ENCODE data around the gene CTNNBL1. TPM values are rescaled to one million over a fixed set of nuclear protein-coding genes. Genes with fewer than 3 reads are reported as not detected.

Gene CTNNBL1
- total RNA-seq, 1 experiment from 2014 or later, result 55.4 TPM

- BruUV-seq (replicated peaks), result no TSS peak
- intact Hi-C loops (cut with micrococcal nuclease), result no loop called here
- Histone ChIP-seq H2AFZ (ENCODE audit: low read depth, low read length, poor library complexity, severe bottlenecking) (no peak overlapping the region), H3K27me3 (ENCODE audit: insufficient read depth, low read length) (peaks cover 5% of the 10 kb centered on the region; the same call in 1 of the 2 replicates), H3K4me3 (replicated peaks in 1 of 2; ENCODE audit: low read depth in 1 of 2, low read length in 2 of 2) (no peak overlapping the region), H3K9me2 (ENCODE audit: insufficient read depth) (no peaks in the 10 kb centered on the region), H3K27ac (ENCODE audit: low read depth, low read length) (no peak overlapping the region), H3K9me3 (ENCODE audit: control insufficient read depth in 1 of 2, insufficient read depth in 1 of 2, low read depth in 1 of 2, low read length in 2 of 2) (no peaks in the 10 kb centered on the region), H3K4me2 (ENCODE audit: low read length) (no peak overlapping the region), H4K20me1 (ENCODE audit: insufficient read depth) (no peaks in the 10 kb centered on the region), H3K4me1 (ENCODE audit: control insufficient read depth in 1 of 2, insufficient read depth in 2 of 2, low read length in 2 of 2) (peaks cover 0 to 2% of the 10 kb centered on the region in 2 experiments; a peak in 2 of 4 replicates), H3K36me3 (ENCODE audit: control insufficient read depth in 1 of 2, insufficient read depth in 2 of 2, low read length in 2 of 2) (no peaks in the 10 kb centered on the region), H3K79me2 (ENCODE audit: insufficient read depth, low read length) (no peaks in the 10 kb centered on the region), H3K9ac (ENCODE audit: low read length) (no peak overlapping the region)
- ChIA-PET RAD21 (ENCODE audit: low non-redundant PET in 1 of 2, low total read pairs in 2 of 2, uncharacterized antibody in 2 of 2, unreplicated experiment in 2 of 2) (no interaction called here), CTCF (no interaction called here), POLR2A (no interaction called here)
- peak; percentile 37; the same call in 1 of the 2 replicates for ATAC-seq
- DNase-seq (ENCODE audit: low read depth, low spot score), result no peak
- TF ChIP-seq ZNF274 (IDR thresholded peaks at IDR 0.05; ENCODE audit: low read depth, low read length), result no peak
- TF ChIP-seq ELF1 (IDR thresholded peaks at IDR 0.05; ENCODE audit: borderline replicate concordance, low read depth), result no peak
- no peak for TF ChIP-seq CBX3 (IDR thresholded peaks at IDR 0.05; ENCODE audit: low read depth)
- no peak for TF ChIP-seq TCF7L2 (IDR thresholded peaks at IDR 0.05; ENCODE audit: borderline replicate concordance, extremely low read depth, insufficient read depth, insufficient read length)
- TF ChIP-seq ZFX (IDR thresholded peaks at IDR 0.05), result no peak
- TF ChIP-seq EGR1 (IDR thresholded peaks at IDR 0.05; ENCODE audit: low read depth), result no peak
- TF ChIP-seq FOSL1 (IDR thresholded peaks at IDR 0.05; ENCODE audit: low read depth), result no peak
- no peak for TF ChIP-seq EZH2 (IDR thresholded peaks at IDR 0.05)
- TF ChIP-seq SP1 (IDR thresholded peaks at IDR 0.05; ENCODE audit: low read depth), result no peak
- TF ChIP-seq EZH2phosphoT487 (IDR thresholded peaks at IDR 0.05; ENCODE audit: borderline replicate concordance), result no peak
- TF ChIP-seq MAX (IDR thresholded peaks at IDR 0.05), result no peak
- TF ChIP-seq ZBTB33 (IDR thresholded peaks at IDR 0.05; ENCODE audit: extremely low read depth, insufficient replicate concordance, low read length), result no peak
- TF ChIP-seq REST (IDR thresholded peaks at IDR 0.05; ENCODE audit: low read depth), result no peak
- TF ChIP-seq, protein P1, sequence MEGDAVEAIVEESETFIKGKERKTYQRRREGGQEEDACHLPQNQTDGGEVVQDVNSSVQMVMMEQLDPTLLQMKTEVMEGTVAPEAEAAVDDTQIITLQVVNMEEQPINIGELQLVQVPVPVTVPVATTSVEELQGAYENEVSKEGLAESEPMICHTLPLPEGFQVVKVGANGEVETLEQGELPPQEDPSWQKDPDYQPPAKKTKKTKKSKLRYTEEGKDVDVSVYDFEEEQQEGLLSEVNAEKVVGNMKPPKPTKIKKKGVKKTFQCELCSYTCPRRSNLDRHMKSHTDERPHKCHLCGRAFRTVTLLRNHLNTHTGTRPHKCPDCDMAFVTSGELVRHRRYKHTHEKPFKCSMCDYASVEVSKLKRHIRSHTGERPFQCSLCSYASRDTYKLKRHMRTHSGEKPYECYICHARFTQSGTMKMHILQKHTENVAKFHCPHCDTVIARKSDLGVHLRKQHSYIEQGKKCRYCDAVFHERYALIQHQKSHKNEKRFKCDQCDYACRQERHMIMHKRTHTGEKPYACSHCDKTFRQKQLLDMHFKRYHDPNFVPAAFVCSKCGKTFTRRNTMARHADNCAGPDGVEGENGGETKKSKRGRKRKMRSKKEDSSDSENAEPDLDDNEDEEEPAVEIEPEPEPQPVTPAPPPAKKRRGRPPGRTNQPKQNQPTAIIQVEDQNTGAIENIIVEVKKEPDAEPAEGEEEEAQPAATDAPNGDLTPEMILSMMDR (IDR thresholded peaks at IDR 0.05 in 2 of 3, conservative IDR thresholded peaks at IDR 0.05 in 1 of 3; ENCODE audit: borderline replicate concordance in 1 of 3, insufficient read depth in 1 of 3, low read depth in 2 of 3, low read length in 2 of 3), result no peak
- TF ChIP-seq CEBPB (IDR thresholded peaks at IDR 0.05; ENCODE audit: low read depth), result no peak
- no peak for TF ChIP-seq RAD21 (IDR thresholded peaks at IDR 0.05; ENCODE audit: low read depth)
Measured at GRCh38 chr20:37911838-37912281, 218.0 kb downstream of the CTNNBL1 start.

All from HCT116 (cell line).